ENCODE results near the gene NARS2. TPM values are rescaled to one million over a fixed set of nuclear protein-coding genes. Genes with fewer than 3 reads are reported as not detected.

Gene NARS2
- total and polyA plus RNA-seq, 2 donors (not counting 1 experiment from before 2014, with no cell fraction given) = 9.7 to 14.6 TPM

DNA sequence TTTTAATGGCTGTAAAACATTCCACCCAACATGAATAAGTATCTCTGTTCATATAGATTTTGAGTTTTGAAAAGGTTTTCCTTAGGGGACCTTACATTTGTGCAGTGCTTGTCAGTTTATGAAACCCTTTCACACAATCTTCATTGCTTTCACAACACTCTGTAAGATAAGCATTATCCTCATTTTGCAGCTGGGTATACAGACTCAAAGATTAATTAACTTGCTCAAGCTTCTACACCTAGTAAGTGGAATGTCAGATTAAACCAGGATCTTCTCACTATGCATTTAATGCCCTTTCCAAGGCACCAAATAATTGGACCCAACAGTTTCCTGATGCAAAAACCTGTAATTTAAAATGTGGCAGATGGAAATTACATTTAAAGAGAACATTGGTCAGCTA lies 145.5 kb downstream of the NARS2 start:
- Histone ChIP-seq H3K4me3 (ENCODE audit: control extremely low read depth in 1 of 5, extremely low read depth in 1 of 5, insufficient read depth in 1 of 5, low read depth in 2 of 5, low read length in 4 of 5) (peak overlapping the region in 2 of 5 experiments; percentile 11 to 27), H3K9ac (ENCODE audit: low read length) (no peak overlapping the region), H4K20me1 (ENCODE audit: control insufficient read depth, insufficient read depth, low read length, poor library complexity, severe bottlenecking) (no peaks in the 10 kb centered on the region), H3K4me1 (ENCODE audit: control insufficient read depth in 2 of 2, insufficient read depth in 2 of 2, low read length in 2 of 2) (peaks cover 51 to 61% of the 10 kb centered on the region in 2 donors), H2AFZ (ENCODE audit: insufficient read depth, low read depth, low read length, poor library complexity, severe bottlenecking) (no peak overlapping the region), H3K9me3 (ENCODE audit: control extremely low read depth in 1 of 3, control insufficient read depth in 2 of 3, insufficient read depth in 1 of 3, low read length in 2 of 3) (no peaks in the 10 kb centered on the region), H3K4me2 (replicated peaks; ENCODE audit: low read depth, low read length, poor library complexity, severe bottlenecking) (peak overlapping the region; percentile 64), H3K36me3 (replicated peaks in 1 of 2; ENCODE audit: control extremely low read depth in 1 of 2, control insufficient read depth in 1 of 2, extremely low read depth in 1 of 2, insufficient read depth in 2 of 2, low read length in 1 of 2) (no peaks in the 10 kb centered on the region), H3K27ac (ENCODE audit: low read length in 2 of 2) (peak overlapping the region in 1 of 2 donors; percentile 46), H3K79me2 (ENCODE audit: control insufficient read depth, insufficient read depth, low read length) (no peaks in the 10 kb centered on the region), H3K27me3 (replicated peaks in 1 of 4; ENCODE audit: control extremely low read depth in 1 of 4, control insufficient read depth in 3 of 4, insufficient read depth in 4 of 4, low read length in 3 of 4) (no peaks in the 10 kb centered on the region)
- ATAC-seq (ENCODE audit: low read depth) = no peak
- H3K4me1 Mint-ChIP-seq = peaks cover 67% of the 10 kb centered on the region
- ChIA-PET CTCF (interaction anchor here (0.8 to 6.4 kb wide), 13 partner anchors 8 to 206 kb away, joined by 3 to 143 read pairs (median 4); partner anchors contain the start of gene GAB2), POLR2A (interaction anchor here (1.0 to 4.4 kb wide), 3 partner anchors 9 to 135 kb away, joined by 3 to 48 read pairs (median 24); partner anchors contain the start of gene GAB2)
- TF ChIP-seq, protein P1, sequence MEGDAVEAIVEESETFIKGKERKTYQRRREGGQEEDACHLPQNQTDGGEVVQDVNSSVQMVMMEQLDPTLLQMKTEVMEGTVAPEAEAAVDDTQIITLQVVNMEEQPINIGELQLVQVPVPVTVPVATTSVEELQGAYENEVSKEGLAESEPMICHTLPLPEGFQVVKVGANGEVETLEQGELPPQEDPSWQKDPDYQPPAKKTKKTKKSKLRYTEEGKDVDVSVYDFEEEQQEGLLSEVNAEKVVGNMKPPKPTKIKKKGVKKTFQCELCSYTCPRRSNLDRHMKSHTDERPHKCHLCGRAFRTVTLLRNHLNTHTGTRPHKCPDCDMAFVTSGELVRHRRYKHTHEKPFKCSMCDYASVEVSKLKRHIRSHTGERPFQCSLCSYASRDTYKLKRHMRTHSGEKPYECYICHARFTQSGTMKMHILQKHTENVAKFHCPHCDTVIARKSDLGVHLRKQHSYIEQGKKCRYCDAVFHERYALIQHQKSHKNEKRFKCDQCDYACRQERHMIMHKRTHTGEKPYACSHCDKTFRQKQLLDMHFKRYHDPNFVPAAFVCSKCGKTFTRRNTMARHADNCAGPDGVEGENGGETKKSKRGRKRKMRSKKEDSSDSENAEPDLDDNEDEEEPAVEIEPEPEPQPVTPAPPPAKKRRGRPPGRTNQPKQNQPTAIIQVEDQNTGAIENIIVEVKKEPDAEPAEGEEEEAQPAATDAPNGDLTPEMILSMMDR (IDR thresholded peaks at IDR 0.05) = no peak
- TF ChIP-seq EZH2 (IDR thresholded peaks at IDR 0.05; ENCODE audit: borderline replicate concordance, insufficient read depth, low read depth, low read length, poor library complexity, severe bottlenecking) = no peak
- H3K27ac Mint-ChIP-seq = peak overlapping the region; percentile 83
- no peaks in the 10 kb centered on the region for H3K9me3 Mint-ChIP-seq (ENCODE audit: insufficient read depth)
- DNase-seq = no peak
- peak overlapping the region; percentile 84 for H3K4me3 Mint-ChIP-seq
- intact Hi-C loops (cut with micrococcal nuclease) = loop anchor here (1.0 to 10.0 kb wide), 2 partner anchors 9 to 604 kb away; partner anchors contain the start of genes AAMDC and RSF1
- no peaks in the 10 kb centered on the region for H3K27me3 Mint-ChIP-seq

GRCh38 chr11:78428773-78429172 lies 145.9 kb downstream of the NARS2 start:
- ATAC-seq (ENCODE audit: low read depth) = no peak
- Mint-ChIP-seq H3K27me3 (no peaks in the 10 kb centered on the region), H3K27ac (peak overlapping the region; percentile 90), H3K9me3 (ENCODE audit: insufficient read depth) (no peaks in the 10 kb centered on the region), H3K4me1 (peaks cover 71% of the 10 kb centered on the region), H3K4me3 (peak overlapping the region; percentile 91)
- no peaks in the 10 kb centered on the region for H3K79me2 ChIP-seq (ENCODE audit: control insufficient read depth, insufficient read depth, low read length)
- H3K4me2 ChIP-seq (replicated peaks; ENCODE audit: low read depth, low read length, poor library complexity, severe bottlenecking) = peak overlapping the region; percentile 64
- TF ChIP-seq, protein P1 (IDR thresholded peaks at IDR 0.05) = no peak
- no peak for TF ChIP-seq EZH2 (IDR thresholded peaks at IDR 0.05; ENCODE audit: borderline replicate concordance, insufficient read depth, low read depth, low read length, poor library complexity, severe bottlenecking)
- H3K27ac ChIP-seq (ENCODE audit: low read length in 2 of 2) = no peak overlapping the region
- H3K27me3 ChIP-seq (replicated peaks in 1 of 4; ENCODE audit: control extremely low read depth in 1 of 4, control insufficient read depth in 3 of 4, insufficient read depth in 4 of 4, low read length in 3 of 4) = no peaks in the 10 kb centered on the region
- intact Hi-C loops (cut with micrococcal nuclease) = loop anchor here (1.0 to 10.0 kb wide), 3 partner anchors 8 to 604 kb away; partner anchors contain the start of genes AAMDC and RSF1
- H3K9me3 ChIP-seq (ENCODE audit: control extremely low read depth in 1 of 3, control insufficient read depth in 2 of 3, insufficient read depth in 1 of 3, low read length in 2 of 3) = no peaks in the 10 kb centered on the region
- POLR2A ChIA-PET = interaction anchor here (1.0 to 4.4 kb wide), 3 partner anchors 8 to 136 kb away, joined by 3 to 48 read pairs (median 24); partner anchors contain the start of gene GAB2
- no peak overlapping the region for H3K4me3 ChIP-seq (ENCODE audit: control extremely low read depth in 1 of 5, extremely low read depth in 1 of 5, insufficient read depth in 1 of 5, low read depth in 2 of 5, low read length in 4 of 5)
- no peak overlapping the region for H2AFZ ChIP-seq (ENCODE audit: insufficient read depth, low read depth, low read length, poor library complexity, severe bottlenecking)
- no CpG with 5 or more reads among the region's 3 CpGs for WGBS (ENCODE audit: insufficient coverage)
- CTCF ChIA-PET = interaction anchor here (0.8 to 6.4 kb wide), 13 partner anchors 7 to 206 kb away, joined by 3 to 143 read pairs (median 5); partner anchors contain the start of gene GAB2
- no peaks in the 10 kb centered on the region for H4K20me1 ChIP-seq (ENCODE audit: control insufficient read depth, insufficient read depth, low read length, poor library complexity, severe bottlenecking)
- H3K4me1 ChIP-seq (ENCODE audit: control insufficient read depth in 2 of 2, insufficient read depth in 2 of 2, low read length in 2 of 2) = peaks cover 55 to 62% of the 10 kb centered on the region in 2 donors
- H3K9ac ChIP-seq (ENCODE audit: low read length) = no peak overlapping the region
- H3K36me3 ChIP-seq (replicated peaks in 1 of 2; ENCODE audit: control extremely low read depth in 1 of 2, control insufficient read depth in 1 of 2, extremely low read depth in 1 of 2, insufficient read depth in 2 of 2, low read length in 1 of 2) = no peaks in the 10 kb centered on the region
- DNase-seq = no peak

Data from B cell (primary cell).